CD14-positive monocyte (primary cell): Measurements from ENCODE around the gene ZNF385B. TPM values are rescaled to one million over a fixed set of nuclear protein-coding genes. Genes with fewer than 3 reads are reported as not detected.

Experiments
- DNase-seq, 3 donors: peaks; one replicate each; pipeline ENCODE4 v3.0.0-alpha.2; 2011 to 2022
- H2AFZ ChIP-seq: 2 replicates; pipeline ENCODE4 v1.6.0; 2012; ENCODE audit warnings: mild to moderate bottlenecking, low read depth, low read length, inconsistent platforms; ENCODE audit not compliant: insufficient read depth, poor library complexity, severe bottlenecking
- H3K27ac ChIP-seq, 2 donors: 1 replicate in 1 of 2; 2 replicates in 1 of 2; pipeline ENCODE4 v1.5.1; 2012 to 2013; ENCODE audit warnings: low read length in 2 of 2, control low read depth in 1 of 2, inconsistent platforms in 1 of 2, low read depth in 1 of 2, mild to moderate bottlenecking in 1 of 2
- H3K27me3 ChIP-seq, 2 donors: one replicate each; pipeline versions ENCODE4 v1.6.0 to v1.6.1; 2011 to 2013; ENCODE audit warnings: low read length in 2 of 2; ENCODE audit not compliant: control insufficient read depth in 2 of 2, insufficient read depth in 2 of 2
- H3K36me3 ChIP-seq, 2 donors: replicated peaks in 1 of 2; 1 replicate in 1 of 2; 2 replicates in 1 of 2; pipeline versions ENCODE4 v1.5.1 to v1.6.1; 2012 to 2013; ENCODE audit warnings: low read length in 2 of 2, control low read depth in 1 of 2, inconsistent platforms in 1 of 2, mild to moderate bottlenecking in 1 of 2; ENCODE audit not compliant: insufficient read depth in 2 of 2, control insufficient read depth in 1 of 2
- H3K4me1 ChIP-seq, 2 donors: 1 replicate in 1 of 2; 2 replicates in 1 of 2; pipeline versions ENCODE4 v1.5.1 to v1.6.1; 2012 to 2013; ENCODE audit warnings: low read length in 2 of 2, control low read depth in 1 of 2, inconsistent platforms in 1 of 2, mild to moderate bottlenecking in 1 of 2, moderate library complexity in 1 of 2; ENCODE audit not compliant: insufficient read depth in 2 of 2, control insufficient read depth in 1 of 2
- H3K4me2 ChIP-seq: replicated peaks from 2 replicates; pipeline ENCODE3; 2012; ENCODE audit warnings: low read length, moderate library complexity, mild to moderate bottlenecking; ENCODE audit not compliant: poor library complexity, severe bottlenecking; ENCODE audit errors: extremely low read depth
- H3K4me3 ChIP-seq, 3 experiments: fragments of 200-600 bp in 1 of 3; sonication (generic) in 1 of 3; replicated peaks in 1 of 3; 1 replicate in 2 of 3; 2 replicates in 1 of 3; pipeline ENCODE4 v1.5.1; 2011 to 2013; ENCODE audit warnings: low read length in 3 of 3, mild to moderate bottlenecking in 3 of 3, control low read depth in 2 of 3, low read depth in 2 of 3, inconsistent platforms in 1 of 3, moderate library complexity in 1 of 3
- H3K79me2 ChIP-seq: 2 replicates; pipeline ENCODE4 v1.6.0; 2012; ENCODE audit warnings: mild to moderate bottlenecking, control low read depth, inconsistent platforms, low read length, moderate library complexity; ENCODE audit not compliant: insufficient read depth
- H3K9ac ChIP-seq: 2 replicates; pipeline ENCODE4 v1.6.0; 2017; ENCODE audit warnings: low read length, mild to moderate bottlenecking; ENCODE audit not compliant: insufficient read depth, poor library complexity, severe bottlenecking
- H3K9me3 ChIP-seq, 2 donors: replicated peaks in 1 of 2; 1 replicate in 1 of 2; 2 replicates in 1 of 2; pipeline versions ENCODE4 v1.5.1 to v1.6.1; 2012 to 2013; ENCODE audit warnings: low read length in 2 of 2, control low read depth in 1 of 2; ENCODE audit not compliant: control insufficient read depth in 1 of 2, insufficient read depth in 1 of 2
- H4K20me1 ChIP-seq: 2 replicates; pipeline ENCODE4 v1.6.0; 2012; ENCODE audit warnings: mild to moderate bottlenecking, low read length, control low read depth, moderate library complexity; ENCODE audit not compliant: insufficient read depth
- H3K27ac Mint-ChIP-seq, 7 donors: one replicate each; pipeline ENCODE4 v1.8.0; 2020; ENCODE audit warnings: mild to moderate bottlenecking in 7 of 7, mixed read lengths in 7 of 7, moderate library complexity in 6 of 7, inconsistent platforms in 2 of 7
- H3K27me3 Mint-ChIP-seq, 3 donors: one replicate each; pipeline ENCODE4 v1.8.0; 2021 to 2022; ENCODE audit warnings: low read depth in 3 of 3, mild to moderate bottlenecking in 3 of 3, mixed read lengths in 3 of 3, moderate library complexity in 3 of 3, inconsistent platforms in 1 of 3
- H3K36me3 Mint-ChIP-seq, 2 donors: one replicate each; pipeline ENCODE4 v1.8.0; 2020; ENCODE audit warnings: mixed read lengths in 2 of 2, inconsistent platforms in 1 of 2, mild to moderate bottlenecking in 1 of 2
- H3K4me1 Mint-ChIP-seq: one replicate; pipeline ENCODE4 v1.8.0; 2020; ENCODE audit warnings: mild to moderate bottlenecking, mixed read lengths
- H3K4me3 Mint-ChIP-seq, 2 donors: one replicate each; pipeline ENCODE4 v1.8.0; 2020; ENCODE audit warnings: mild to moderate bottlenecking in 2 of 2, mixed read lengths in 2 of 2, moderate library complexity in 1 of 2
- H3K9me3 Mint-ChIP-seq, 7 donors: one replicate each; pipeline ENCODE4 v1.8.0; 2020 to 2022; ENCODE audit warnings: mixed read lengths in 7 of 7, mild to moderate bottlenecking in 6 of 7, moderate library complexity in 6 of 7, inconsistent platforms in 2 of 7
- CTCF ChIP-seq: fragments of 200-600 bp; IDR thresholded peaks from one replicate; pipeline ENCODE4 v1.8.0; 2022; ENCODE audit warnings: antibody characterized with exemption, mild to moderate bottlenecking
- WGBS: methylation state at CpG from one replicate; pipeline ENCODE4 v1.1.5; 2013; ENCODE audit warnings: missing lambda C conversion rate; ENCODE audit not compliant: insufficient coverage; 5-methylcytosine and 5-hydroxymethylcytosine counted together
- intact Hi-C, 2 donors: fragments of 100-400 bp; cut with micrococcal nuclease; formaldehyde crosslinking; loops; one replicate each; pipeline versions ENCODE4 v1.15.0 to v1.15.1; 2023
- polyA plus RNA-seq, 3 donors: library from polyadenylated mRNA; depleted of rRNA in 1 of 3; unstranded in 2 of 3; stranded (reverse) in 1 of 3; fragments of 300-500 nt in 2 of 3; fragments of >200 nt in 1 of 3; fragmentation: Illumina TruSeq in 2 of 3; gene quantifications; 1 replicate in 2 of 3; 2 replicates in 1 of 3; pipeline ENCODE4 v1.2.3, GENCODE V29; 2012 to 2021

ZNF385B gene
- polyA plus RNA-seq, 3 donors: not detected

DNA sequence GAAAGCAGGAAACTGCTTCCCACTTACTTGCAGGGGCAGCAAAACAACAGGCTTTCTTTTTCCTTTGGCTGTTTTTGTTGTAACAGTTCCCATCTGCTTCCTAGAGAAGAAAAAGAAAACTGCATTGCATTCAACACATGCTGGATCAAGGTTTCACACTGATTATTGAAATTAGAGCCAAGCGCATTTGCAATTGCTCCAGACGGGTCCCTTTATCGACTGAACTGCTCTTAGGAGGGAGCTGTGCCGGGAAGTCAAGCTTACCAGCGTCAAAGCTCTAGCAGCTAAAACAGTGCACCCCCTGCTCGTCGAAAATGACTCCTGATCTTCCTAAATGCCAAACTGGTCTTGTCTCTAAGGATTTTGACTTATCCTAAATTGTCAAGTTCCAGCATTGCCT lies 432.8 kb downstream of the ZNF385B start:
- peaks cover 0 to 2% (median 0%) of the 10 kb centered on the region in 7 donors for H3K9me3 Mint-ChIP-seq
- WGBS: 31% methylated on average over 5 of the region's 7 CpGs
- no peaks in the 10 kb centered on the region for H3K4me1 Mint-ChIP-seq

DNA sequence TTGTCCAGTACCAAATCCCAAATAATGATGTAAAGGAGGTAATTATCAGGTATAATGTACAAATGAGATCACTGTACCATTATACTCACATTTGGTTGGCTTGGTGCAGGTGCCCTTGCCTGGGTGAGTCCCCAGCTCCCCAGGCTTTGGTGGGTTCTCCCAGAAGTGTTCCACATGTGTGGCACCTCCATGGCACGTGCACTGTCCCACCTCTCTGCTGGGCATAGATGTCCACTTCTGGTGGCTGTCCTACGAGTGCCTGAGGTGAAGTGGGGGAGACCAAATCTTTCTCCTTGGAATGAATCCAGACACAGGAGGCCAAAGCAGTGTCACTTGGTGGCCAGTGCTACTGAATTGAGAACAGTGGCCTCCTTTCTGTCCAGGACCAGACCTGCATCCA lies 434.3 kb downstream of the ZNF385B start:
- peak overlapping the region in 1 of 7 donors; percentile 19 for H3K27ac Mint-ChIP-seq
- 100% methylated on average over 2 of the region's 2 CpGs for WGBS
- DNase-seq: no peak
- H3K36me3 Mint-ChIP-seq: no peaks in the 10 kb centered on the region
- no peaks in the 10 kb centered on the region for H3K36me3 ChIP-seq
- H3K4me2 ChIP-seq: no peak overlapping the region
- no peaks in the 10 kb centered on the region for H3K4me1 ChIP-seq
- no peak overlapping the region for H3K4me3 Mint-ChIP-seq
- H3K27me3 ChIP-seq: peaks cover 4 to 12% of the 10 kb centered on the region in 2 donors
- no peaks in the 10 kb centered on the region for H3K9me3 ChIP-seq
- H3K79me2 ChIP-seq: no peaks in the 10 kb centered on the region
- no peak overlapping the region for H3K27ac ChIP-seq
- intact Hi-C loops: no loop called here
- H3K4me3 ChIP-seq: no peak overlapping the region
- peaks cover 9 to 15% (median 10%) of the 10 kb centered on the region in 3 donors for H3K27me3 Mint-ChIP-seq
- H2AFZ ChIP-seq: no peak overlapping the region
- peaks cover 0 to 2% (median 0%) of the 10 kb centered on the region in 7 donors for H3K9me3 Mint-ChIP-seq
- no peak for TF ChIP-seq CTCF
- H3K4me1 Mint-ChIP-seq: peaks cover 1% of the 10 kb centered on the region
- H4K20me1 ChIP-seq: no peaks in the 10 kb centered on the region
- no peak overlapping the region for H3K9ac ChIP-seq

More for the DNA sequence above, 432.8 kb downstream of the ZNF385B start:
- Histone ChIP-seq H3K4me1 (no peaks in the 10 kb centered on the region), H3K9ac (no peak overlapping the region), H3K9me3 (no peaks in the 10 kb centered on the region), H4K20me1 (no peaks in the 10 kb centered on the region), H3K79me2 (no peaks in the 10 kb centered on the region), H3K4me3 (no peak overlapping the region), H3K27ac (no peak overlapping the region), H3K36me3 (no peaks in the 10 kb centered on the region), H2AFZ (no peak overlapping the region), H3K27me3 (peaks cover 2 to 12% of the 10 kb centered on the region in 2 donors), H3K4me2 (no peak overlapping the region)
- intact Hi-C loops: no loop called here
- DNase-seq: no peak
- no peak for TF ChIP-seq CTCF
- H3K36me3 Mint-ChIP-seq: no peaks in the 10 kb centered on the region
- no peak overlapping the region for H3K4me3 Mint-ChIP-seq
- H3K27ac Mint-ChIP-seq: no peak overlapping the region
- peaks cover 9 to 15% (median 10%) of the 10 kb centered on the region in 3 donors for H3K27me3 Mint-ChIP-seq
